GM13977 (cell line): ENCODE results near the gene KCTD8.

Experiments used
- DNase-seq: peaks from one replicate; pipeline ENCODE4 v3.0.0; 2012; ENCODE audit warnings: low spot score
- CTCF ChIP-seq: IDR thresholded peaks from 2 replicates; pipeline ENCODE4 v1.5.1; 2012; ENCODE audit warnings: mild to moderate bottlenecking, control low read depth; ENCODE audit not compliant: insufficient read depth; ENCODE audit errors: extremely low read depth, missing control alignments
- in situ Hi-C: fragments of 300-500 bp; cut with MboI; formaldehyde crosslinking; loops from one replicate; pipeline ENCODE4 v1.12.0; 2022; ENCODE audit warnings: low sequenced_read_pairs, low pct_unique_long_range_greater_than_20kb, mixed read lengths, inconsistent platforms; ENCODE audit not compliant: unreplicated experiment

Gene KCTD8

GRCh38 chr4:44447563-44448504 lies 775 bp downstream of the KCTD8 start:
- DNase-seq = peak; percentile 35
- TF ChIP-seq CTCF = no peak
- in situ Hi-C loops = no loop called here

- DNase-seq = peak; percentile 23
- TF ChIP-seq CTCF = no peak
- in situ Hi-C loops = no loop called here
These were observed 1.6 kb downstream of the KCTD8 start for GRCh38 chr4:44446801-44447562.

GRCh38 chr4:44446191-44446590 lies 2.4 kb downstream of the KCTD8 start:
- no peak for DNase-seq
- in situ Hi-C loops = no loop called here

GRCh38 chr4:44438687-44439086 lies 9.9 kb downstream of the KCTD8 start:
- TF ChIP-seq CTCF = no peak
- in situ Hi-C loops = no loop called here
- no peak for DNase-seq

More at GRCh38 chr4:44446191-44446590, 2.4 kb downstream of the KCTD8 start:
- no peak for TF ChIP-seq CTCF

- in situ Hi-C loops = no loop called here
- DNase-seq = no peak
- no peak for TF ChIP-seq CTCF
These were observed 14.4 kb downstream of the KCTD8 start for GRCh38 chr4:44434247-44434646.

GRCh38 chr4:44425614-44426208 lies 22.9 kb downstream of the KCTD8 start:
- in situ Hi-C loops = no loop called here
- TF ChIP-seq CTCF = no peak
- no peak for DNase-seq
